AML-193 (cell line): Measurements from ENCODE around the gene EIF1.
"Not testable (repeated sequence)": the region's sequence is repeated elsewhere in the genome, so short reads cannot be mapped to it uniquely, and the experiment has no call there.

Experiments used
- DNase-seq, 2 experiments: peaks; one replicate each; lab custom pipeline; 2025; lab: John Stamatoyannopoulos, UW

EIF1 gene

DNA sequence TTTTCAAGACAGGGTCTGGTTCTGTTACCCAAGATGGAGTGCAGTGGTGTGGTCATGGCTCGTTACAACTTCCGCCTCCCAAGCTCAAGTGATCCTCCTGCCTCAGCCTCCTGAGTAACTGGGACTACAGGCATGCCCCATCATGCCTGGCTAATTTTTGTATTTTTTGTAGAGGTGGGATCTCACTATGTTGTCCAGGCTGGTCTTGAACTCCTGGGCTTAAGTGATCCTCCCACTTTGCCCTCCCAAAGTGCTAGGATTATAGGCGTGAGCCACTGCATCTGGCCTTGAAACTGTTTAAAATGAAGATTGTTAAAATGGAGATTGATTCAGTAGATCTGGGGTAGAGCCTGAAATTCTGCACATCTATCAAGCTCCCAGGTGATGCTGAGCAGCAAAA is 12.2 kb downstream of the EIF1 start:
- not testable (repeated sequence) for DNase-seq

DNA sequence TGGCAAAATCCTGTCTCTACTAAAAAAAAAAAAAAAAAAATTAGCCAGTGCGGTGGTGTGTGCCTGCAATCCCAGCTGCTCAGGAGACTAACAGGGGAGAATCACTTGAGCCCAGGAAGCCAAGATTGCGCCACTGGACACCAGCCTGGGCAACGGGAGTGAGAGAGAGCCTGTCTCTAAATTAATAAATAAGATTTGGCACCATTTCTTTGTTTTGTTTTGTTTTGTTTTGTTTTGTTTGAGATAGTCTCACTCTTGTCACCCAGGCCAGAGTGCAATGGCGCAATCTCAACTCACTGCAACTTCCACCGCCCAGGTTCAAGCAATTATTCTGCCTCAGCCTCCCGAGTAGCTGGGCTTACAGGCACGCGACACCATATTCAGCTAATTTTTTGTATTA is 14.0 kb downstream of the EIF1 start:
- no peak for DNase-seq

GRCh38 chr17:41705271-41705991 is 16.7 kb downstream of the EIF1 start:
- DNase-seq = no peak

DNA sequence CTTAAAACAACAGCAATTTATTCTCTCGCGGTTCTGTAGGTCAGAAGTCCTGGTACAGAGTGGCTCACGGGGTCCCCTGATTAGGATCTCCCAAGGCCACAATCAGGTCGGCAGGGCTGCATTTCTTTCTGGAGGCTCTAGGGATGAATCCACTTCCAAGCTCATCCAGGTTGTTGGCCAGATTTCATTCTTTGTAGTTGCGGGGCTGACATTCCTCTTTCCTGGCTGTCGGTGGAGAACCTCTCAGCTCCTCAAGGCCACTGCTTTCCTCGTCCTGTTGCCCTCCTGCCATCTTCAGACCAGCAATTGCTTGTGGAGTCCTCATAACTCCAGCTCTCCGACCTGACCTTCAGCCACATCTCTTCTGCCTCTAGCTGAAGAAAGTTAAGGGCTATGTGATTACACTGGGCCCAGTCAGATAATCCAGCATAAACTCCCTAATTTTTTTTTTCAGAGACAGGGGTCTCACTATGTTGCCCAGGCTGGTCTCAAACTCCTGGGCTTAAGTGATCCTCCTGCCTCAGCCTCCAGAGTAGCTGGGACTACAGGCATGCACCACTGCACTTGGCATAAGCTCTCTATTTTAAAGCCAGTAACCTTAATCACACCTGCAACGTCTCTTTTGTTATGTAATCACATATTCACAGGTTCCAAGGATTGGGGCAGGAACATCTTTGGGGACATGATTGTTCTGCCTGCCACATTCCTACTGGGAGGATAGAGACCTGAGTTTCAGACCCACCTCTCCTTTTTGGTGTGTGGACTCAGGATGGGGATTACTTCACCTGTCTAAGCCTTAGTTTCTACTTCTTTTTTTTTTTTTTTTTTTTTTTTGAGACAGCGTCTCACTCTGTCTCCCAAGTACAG is 19.4 kb downstream of the EIF1 start:
- DNase-seq = no peak

DNA sequence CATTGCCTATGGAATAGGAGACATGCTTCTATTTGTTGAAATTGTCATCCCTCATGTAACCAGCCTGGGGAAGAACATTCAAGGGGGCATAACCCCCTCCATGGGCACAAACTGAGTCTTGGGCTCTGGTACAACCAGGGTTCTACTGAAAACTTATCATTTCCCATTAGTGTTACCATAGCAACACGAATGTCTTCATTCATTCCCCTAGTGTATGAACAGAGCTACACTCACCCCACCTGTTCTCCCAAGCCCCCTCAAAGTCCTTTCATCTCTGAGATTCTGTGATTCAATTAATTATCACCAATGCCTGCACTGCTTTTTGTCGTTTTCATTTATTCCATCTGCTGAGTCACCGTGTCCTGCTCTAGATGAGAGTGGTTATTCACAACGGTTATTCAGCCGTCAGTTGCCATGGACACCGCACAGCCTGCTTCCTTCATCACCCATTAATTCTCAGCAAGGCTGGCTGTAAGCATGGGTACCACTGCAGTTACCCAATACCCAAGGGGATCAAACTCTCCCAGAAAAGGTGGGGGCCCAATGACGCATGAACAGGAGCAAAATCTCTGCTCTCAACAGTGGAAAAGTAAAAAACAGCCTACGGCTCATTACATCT is 21.9 kb downstream of the EIF1 start:
- DNase-seq = no peak

- no peak for DNase-seq
These were observed 23.1 kb downstream of the EIF1 start, which contains the start of gene GAST for GRCh38 chr17:41711669-41712400. TSS of gene GAST (plus strand) at chr17:41712331. CDS start at chr17:41715437, 3,106 bp downstream.

- DNase-seq = peak; percentile 37 to 46
These were observed 29.0 kb downstream of the EIF1 start for GRCh38 chr17:41717408-41718286.

DNA sequence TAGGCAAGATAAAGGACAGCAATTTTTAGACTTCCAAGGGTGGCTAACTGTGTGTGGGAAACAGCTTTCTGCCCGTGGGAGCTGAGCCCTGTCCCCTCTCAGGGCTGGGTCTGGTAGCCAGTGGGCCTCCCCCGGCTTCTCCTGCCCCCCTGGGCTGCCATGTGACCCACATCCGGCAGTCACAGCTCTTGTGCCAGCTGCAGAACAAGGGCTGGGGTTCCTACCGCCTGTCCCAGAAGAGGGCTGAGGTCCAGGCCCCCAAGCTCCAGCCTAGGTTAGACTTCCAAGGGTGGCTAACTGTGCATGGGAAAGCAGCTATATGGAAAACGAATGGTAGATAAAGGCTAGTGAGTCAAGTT is 29.6 kb downstream of the EIF1 start:
- no peak for DNase-seq

DNA sequence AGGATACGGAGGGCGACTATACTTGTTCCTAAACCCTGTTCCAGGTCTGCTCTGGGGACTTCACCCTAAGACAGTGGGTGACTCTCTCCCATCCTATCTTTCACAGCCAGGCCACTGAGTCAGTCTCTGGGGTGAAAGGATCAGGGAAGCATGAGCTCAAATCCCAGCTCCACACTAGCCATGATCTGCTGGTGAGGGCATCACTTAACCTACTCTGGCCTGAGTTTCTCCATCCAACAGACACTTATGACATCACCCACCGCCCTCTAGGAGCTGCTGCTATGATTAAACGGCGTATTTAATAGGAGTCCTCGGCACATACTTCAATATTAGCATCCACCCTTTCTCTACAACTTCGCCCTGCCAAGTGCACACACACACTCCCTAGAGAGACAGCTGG is 33.5 kb downstream of the EIF1 start:
- DNase-seq = no peak

DNA sequence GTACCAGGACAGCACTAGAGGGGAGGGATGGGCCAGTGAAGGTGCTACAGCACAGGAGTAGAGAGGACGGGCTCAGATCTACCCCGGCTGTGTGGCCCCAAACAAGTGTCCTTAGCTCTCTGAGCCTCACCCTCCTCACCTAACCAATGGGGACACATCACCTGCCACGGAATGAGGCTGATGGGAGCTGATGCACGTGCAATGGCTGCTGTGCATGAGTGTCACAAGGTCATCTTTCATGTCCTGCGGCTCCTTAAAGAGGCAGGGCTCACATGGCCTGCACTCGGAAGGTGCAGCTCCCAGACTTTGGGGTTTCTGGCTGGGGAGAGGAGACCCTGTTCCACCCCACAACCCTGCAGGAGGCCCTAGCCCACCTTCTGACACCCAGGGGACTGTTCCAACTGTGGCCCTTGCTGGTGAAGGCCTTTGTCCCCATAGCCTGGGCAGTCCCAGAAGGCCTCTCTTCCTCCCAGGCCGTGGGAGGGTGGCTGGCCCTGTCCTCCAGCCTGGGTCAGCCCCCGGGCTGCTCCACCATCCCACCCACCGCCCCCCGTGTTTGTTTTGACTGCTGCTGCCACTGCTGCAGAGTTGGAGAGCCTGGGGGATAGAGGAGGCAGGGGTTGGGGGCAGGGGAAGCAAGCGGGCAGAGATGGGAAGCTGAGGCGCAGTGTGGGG is 35.3 kb downstream of the EIF1 start:
- no peak for DNase-seq

- no peak for DNase-seq
These were observed 35.9 kb downstream of the EIF1 start for GRCh38 chr17:41724476-41725050.

- DNase-seq = no peak
These were observed 36.4 kb downstream of the EIF1 start for GRCh38 chr17:41725134-41725533.

DNA sequence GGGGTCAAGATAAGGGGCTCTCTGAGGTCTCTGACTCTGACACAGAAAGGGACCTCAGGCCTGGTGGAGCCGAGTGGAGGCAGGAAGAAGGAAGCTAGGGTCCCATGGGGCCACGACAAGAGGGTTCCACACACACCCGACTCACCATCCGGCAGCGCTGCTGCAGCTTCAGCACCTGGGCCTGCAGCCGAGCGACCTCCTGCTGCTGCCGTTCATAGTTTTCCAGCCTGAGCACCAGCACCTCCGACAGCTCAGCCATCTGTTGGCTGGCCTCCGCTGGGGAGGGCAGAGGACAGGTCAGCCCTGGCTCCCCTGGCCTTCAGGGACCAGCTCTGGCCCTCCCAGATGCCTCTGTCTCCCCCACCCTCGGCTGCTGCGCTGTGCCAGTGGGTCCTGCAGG is 39.4 kb downstream of the EIF1 start:
- no peak for DNase-seq

GRCh38 chr17:41730479-41730878 is 41.8 kb downstream of the EIF1 start:
- no peak for DNase-seq

- no peak for DNase-seq
These were observed 43.2 kb downstream of the EIF1 start for GRCh38 chr17:41731836-41732235.

GRCh38 chr17:41733348-41734138 is 44.9 kb downstream of the EIF1 start:
- DNase-seq = no peak

GRCh38 chr17:41734139-41734948 is 45.7 kb downstream of the EIF1 start, which contains the start of gene HAP1:
TSS of gene HAP1 (minus strand) at chr17:41734643. CDS start at chr17:41734634, 9 bp downstream.
- no peak for DNase-seq

- no peak for DNase-seq
These were observed 46.2 kb downstream of the EIF1 start for GRCh38 chr17:41734949-41735313.
